Small intestine (tissue), 16 donors: ENCODE measurements around the gene SLC41A1. TPM values are rescaled to one million over a fixed set of nuclear protein-coding genes. Genes with fewer than 3 reads are reported as not detected.
"Not testable (repeated sequence)": the region's sequence is repeated elsewhere in the genome, so short reads cannot be mapped to it uniquely, and the experiment has no call there.

Experiments used
- DNase-seq, 2 donors: peaks; one replicate each; pipeline versions ENCODE4 v3.0.0 to v3.0.0-alpha.2; 2013
- FAIRE-seq: peaks from 2 replicates; lab custom pipeline; 2012; peaks lifted over from hg19 to GRCh38; lab: Jason Lieb, UNC
- H3K27ac ChIP-seq, 3 donors: one replicate each; pipeline ENCODE4 v1.5.1; 2013; ENCODE audit warnings: low read length in 2 of 3, mild to moderate bottlenecking in 2 of 3, control low read depth in 1 of 3, inconsistent platforms in 1 of 3, low read depth in 1 of 3, moderate library complexity in 1 of 3
- H3K27me3 ChIP-seq, 3 donors: one replicate each; pipeline ENCODE4 v1.6.1; 2013; ENCODE audit warnings: low read length in 3 of 3, inconsistent platforms in 1 of 3; ENCODE audit not compliant: control insufficient read depth in 3 of 3, insufficient read depth in 3 of 3
- H3K36me3 ChIP-seq, 3 donors: one replicate each; pipeline ENCODE4 v1.6.1; 2013; ENCODE audit warnings: low read length in 3 of 3, inconsistent platforms in 1 of 3, low read depth in 1 of 3, mild to moderate bottlenecking in 1 of 3, moderate library complexity in 1 of 3; ENCODE audit not compliant: control insufficient read depth in 3 of 3, insufficient read depth in 2 of 3
- H3K4me1 ChIP-seq, 3 donors: one replicate each; pipeline ENCODE4 v1.6.1; 2013; ENCODE audit warnings: low read length in 2 of 3, inconsistent platforms in 1 of 3, low read depth in 1 of 3, mild to moderate bottlenecking in 1 of 3, moderate library complexity in 1 of 3; ENCODE audit not compliant: control insufficient read depth in 3 of 3, insufficient read depth in 2 of 3
- H3K4me3 ChIP-seq, 3 donors: one replicate each; pipeline ENCODE4 v1.5.1; 2013; ENCODE audit warnings: low read length in 3 of 3, control low read depth in 1 of 3, inconsistent platforms in 1 of 3, low read depth in 1 of 3, mild to moderate bottlenecking in 1 of 3, moderate library complexity in 1 of 3
- H3K9me3 ChIP-seq, 2 donors: one replicate each; pipeline ENCODE4 v1.6.1; 2013; ENCODE audit warnings: low read depth in 1 of 2, low read length in 1 of 2; ENCODE audit not compliant: control insufficient read depth in 2 of 2, insufficient read depth in 1 of 2
- WGBS, 3 donors: extraction: QIAGEN DNeasy Blood & Tissue Kit; methylation state at CpG; one replicate each; pipeline ENCODE4 v1.1.7; 2013; 5-methylcytosine and 5-hydroxymethylcytosine counted together
- long read RNA-seq, 10 donors: transcript quantifications; one replicate each; lab custom pipeline, GENCODE V29; 2026
- polyA plus RNA-seq, 4 donors: library from polyadenylated mRNA; stranded (reverse) in 3 of 4; unstranded in 1 of 4; fragments of 200-250 nt in 3 of 4; fragments of 120-200 nt in 1 of 4; gene quantifications; one replicate each; pipeline versions ENCODE4 v1.2.1 to v1.2.3, GENCODE V29; 2013
- donor health status: healthy with polysubstance abuse.
- donor health status: control.
- donor health status: control.
- donor health status: Bipolar disorder and iron deficiency.
- donor health status: healthy.

SLC41A1 gene
- polyA plus RNA-seq = 1 to 10 TPM in 3 of 4 donors, under 1 TPM in 1; 0.89 to 9.4 (median 3.2) TPM
- long read RNA-seq, donor 1 = 0 reads
- long read RNA-seq, donor 2 = 0 reads
- long read RNA-seq, donor 3, full-length matches to known transcripts = 1 of 1 reads
- long read RNA-seq, donor 3, partial matches to known transcripts = 0 of 1 reads
- long read RNA-seq, donor 3, other reads (novel, unspliced or antisense) = 0 of 1 reads
- long read RNA-seq, donor 4 = 0 reads
- long read RNA-seq, donor 5, partial matches to known transcripts = 5 of 5 reads
- long read RNA-seq, donor 5, other reads (novel, unspliced or antisense) = 0 of 5 reads
- long read RNA-seq, donor 6 = 0 reads
- long read RNA-seq, donor 7 = 0 reads
- long read RNA-seq, donor 8 = 0 reads
- long read RNA-seq, donor 9 = 0 reads
- long read RNA-seq, donor 10, full-length matches to known transcripts = 2 of 2 reads
- long read RNA-seq, donor 10, partial matches to known transcripts = 0 of 2 reads
- long read RNA-seq, donor 10, other reads (novel, unspliced or antisense) = 0 of 2 reads

- FAIRE-seq = no peak
- peak; percentile 92 for DNase-seq
- Histone ChIP-seq H3K27me3 (peaks cover 0 to 25% (median 0%) of the 10 kb centered on the region in 3 donors), H3K27ac (peak within 1 kb of the TSS; percentile 8 to 78 (median 42)), H3K36me3 (peaks cover 0 to 13% (median 0%) of the 10 kb centered on the region in 3 donors), H3K4me1 (peaks cover 0 to 19% (median 6%) of the 10 kb centered on the region in 3 donors), H3K9me3 (no peaks in the 10 kb centered on the region), H3K4me3 (peak within 1 kb of the TSS; percentile 80 to 84 (median 83))
- 0 to 1% (median 0%) methylated on average over 52 to 83 of the region's 83 CpGs for WGBS, 3 donors
Observed at GRCh38 chr1:205812878-205813754, at the start of gene SLC41A1. Gene SLC41A1 (minus strand): TSS chr1:205813198. CDS start chr1:205810441, 2,757 bp downstream.

- H3K9me3 ChIP-seq = peaks cover 0 to 3% of the 10 kb centered on the region in 2 donors
- no peaks in the 10 kb centered on the region for H3K36me3 ChIP-seq
- H3K27ac ChIP-seq = no peak overlapping the region
- no peaks in the 10 kb centered on the region for H3K4me1 ChIP-seq
- FAIRE-seq (no peak), DNase-seq (no peak)
- peaks cover 0 to 2% (median 0%) of the 10 kb centered on the region in 3 donors for H3K27me3 ChIP-seq
- no peak overlapping the region for H3K4me3 ChIP-seq
- WGBS, 3 donors = 92 to 99% (median 96%) methylated on average over 2 of the region's 2 CpGs
Observed at GRCh38 chr1:205861540-205861939, 48.5 kb upstream of the SLC41A1 start.

GRCh38 chr1:205858141-205858961, 45.4 kb upstream of the SLC41A1 start:
- Histone ChIP-seq H3K36me3 (no peaks in the 10 kb centered on the region), H3K27ac (no peak overlapping the region), H3K4me1 (no peaks in the 10 kb centered on the region), H3K9me3 (peaks cover 0 to 3% of the 10 kb centered on the region in 2 donors), H3K27me3 (peaks cover 0 to 2% (median 0%) of the 10 kb centered on the region in 3 donors), H3K4me3 (no peak overlapping the region)
- DNase-seq (no peak), FAIRE-seq (no peak)
- 36 to 57% (median 46%) methylated on average over 6 of the region's 6 CpGs for WGBS, 3 donors

GRCh38 chr1:205857501-205857900, 44.5 kb upstream of the SLC41A1 start:
- H3K27me3 ChIP-seq, H3K4me3 ChIP-seq, H3K27ac ChIP-seq, H3K9me3 ChIP-seq, FAIRE-seq, DNase-seq, H3K4me1 ChIP-seq, H3K36me3 ChIP-seq: not testable (repeated sequence)
- WGBS, 3 donors = 70 to 87% (median 73%) methylated on average over 2 of the region's 2 CpGs

GRCh38 chr1:205856433-205856832, 43.4 kb upstream of the SLC41A1 start:
- Histone ChIP-seq H3K27me3 (no peaks in the 10 kb centered on the region), H3K4me1 (no peaks in the 10 kb centered on the region), H3K36me3 (no peaks in the 10 kb centered on the region), H3K4me3 (no peak overlapping the region), H3K27ac (no peak overlapping the region), H3K9me3 (peaks cover 0 to 3% of the 10 kb centered on the region in 2 donors)
- FAIRE-seq = no peak
- DNase-seq = no peak

GRCh38 chr1:205852969-205853368, 40.0 kb upstream of the SLC41A1 start:
- H3K4me1 ChIP-seq = peaks cover 0 to 7% (median 0%) of the 10 kb centered on the region in 3 donors
- no peaks in the 10 kb centered on the region for H3K9me3 ChIP-seq
- DNase-seq (no peak), FAIRE-seq (no peak)
- peaks cover 0 to 17% (median 2%) of the 10 kb centered on the region in 3 donors for H3K27me3 ChIP-seq
- no peak overlapping the region for H3K4me3 ChIP-seq
- H3K27ac ChIP-seq = no peak overlapping the region
- H3K36me3 ChIP-seq = no peaks in the 10 kb centered on the region

- peak in 1 of 2 donors; percentile 19 for DNase-seq
- Histone ChIP-seq H3K4me1 (peaks cover 0 to 7% (median 0%) of the 10 kb centered on the region in 3 donors), H3K4me3 (no peak overlapping the region), H3K27ac (no peak overlapping the region), H3K36me3 (no peaks in the 10 kb centered on the region), H3K9me3 (no peaks in the 10 kb centered on the region), H3K27me3 (peaks cover 0 to 17% (median 2%) of the 10 kb centered on the region in 3 donors)
- 18 to 58% (median 43%) methylated on average over 4 of the region's 4 CpGs for WGBS, 3 donors
- no peak for FAIRE-seq
Observed at GRCh38 chr1:205851993-205852392, 39.0 kb upstream of the SLC41A1 start.
